A549 (cell line): Measurements from ENCODE around the gene MYO7A.

Source experiments
- BHLHE40 ChIP-seq: IDR thresholded peaks from 2 replicates; pipeline ENCODE4 v1.6.1; 2012; ENCODE audit warnings: low read depth, low read length, inconsistent platforms
- ESRRA ChIP-seq: fragments of 150-350 bp; IDR thresholded peaks from 2 replicates; pipeline ENCODE4 v1.6.1; 2014; ENCODE audit warnings: mild to moderate bottlenecking, low read length, borderline replicate concordance
- POLR2A ChIP-seq: IDR thresholded peaks from 2 replicates; pipeline ENCODE4 v1.6.1; 2012; ENCODE audit warnings: mild to moderate bottlenecking, low read length
- POLR2AphosphoS2 ChIP-seq: conservative IDR thresholded peaks from 2 replicates; pipeline ENCODE4 v1.6.1; 2012; ENCODE audit warnings: low read length, improper control_type of control experiment, inconsistent platforms

DNA sequence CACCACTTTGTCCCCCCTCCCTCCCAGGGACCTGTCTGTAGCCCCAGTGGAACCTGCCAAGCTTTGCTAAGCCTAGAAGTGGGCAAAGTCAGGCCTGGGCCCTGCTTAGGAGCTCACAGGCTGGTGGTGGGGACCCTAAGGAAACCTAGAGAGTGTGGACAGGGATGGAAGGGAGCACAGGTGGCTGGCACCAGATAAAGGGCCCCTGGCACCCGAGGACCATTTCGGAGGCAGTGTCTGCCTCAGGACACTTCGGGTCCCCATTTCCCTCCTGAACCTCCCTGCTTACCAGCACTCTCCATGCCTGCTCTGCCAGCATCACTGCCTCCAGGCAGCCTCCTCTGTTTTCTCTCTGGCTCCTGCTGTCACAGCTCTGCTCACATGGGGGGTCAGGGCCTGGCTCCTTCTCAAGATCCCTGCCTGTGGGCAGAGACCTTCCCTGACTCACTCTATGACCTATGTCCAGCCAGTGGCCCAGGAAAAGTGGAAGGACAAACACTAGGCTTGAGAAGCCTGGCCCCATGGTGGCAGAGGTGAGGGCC is 39.0 kb upstream of the MYO7A start:
- TF ChIP-seq BHLHE40: no peak
- TF ChIP-seq POLR2A: no peak
- no peak for TF ChIP-seq ESRRA
- TF ChIP-seq POLR2AphosphoS2: no peak
